IMR-90 (cell line): Measurements from ENCODE around the gene RRP15. TPM values are rescaled to one million over a fixed set of nuclear protein-coding genes. Genes with fewer than 3 reads are reported as not detected.

Experiments
- ATAC-seq: fragments of 200-7000 bp; cut with Tn5 transposase; 2 replicates; pipeline ENCODE4 v1.9.1; 2020; ENCODE audit warnings: low read depth, mild to moderate bottlenecking, moderate library complexity
- BruUV-seq: library from RNA; stranded (reverse); fragments of 400-500 nt; replicated peaks from 2 replicates; lab custom pipeline; 2021; lab: Mats Ljungman, UMichigan
- CTCF ChIA-PET: fragments of 300-600 bp; formaldehyde crosslinking; extraction: SDS; loops from one replicate; lab custom pipeline; 2021; ENCODE audit warnings: antibody characterized with exemption; lab: Yijun Ruan, JAX
- POLR2A ChIA-PET: fragments of 300-600 bp; sonication (Branson Sonifier 250); formaldehyde crosslinking; loops from one replicate; lab custom pipeline; 2022; ENCODE audit warnings: antibody characterized with exemption; ENCODE audit not compliant: unreplicated experiment; lab: Charles Lee
- DNase-seq: peaks from one replicate; pipeline ENCODE4 v3.0.0; 2013
- H2AFZ ChIP-seq: replicated peaks from 2 replicates; pipeline ENCODE3; 2013; ENCODE audit warnings: low read length, mild to moderate bottlenecking; ENCODE audit not compliant: poor library complexity
- H2AK5ac ChIP-seq: 2 replicates; pipeline ENCODE4 v1.6.1; 2013; ENCODE audit warnings: low read depth, low read length, inconsistent platforms
- H2AK9ac ChIP-seq: replicated peaks from 2 replicates; pipeline ENCODE3; 2013; ENCODE audit warnings: mild to moderate bottlenecking, low read depth, low read length, moderate library complexity; ENCODE audit not compliant: poor library complexity
- H2BK120ac ChIP-seq: 2 replicates; pipeline ENCODE4 v1.6.1; 2013; ENCODE audit warnings: low read depth, low read length, inconsistent platforms
- H2BK15ac ChIP-seq: 3 replicates; pipeline ENCODE4 v1.6.1; 2013; ENCODE audit warnings: low read depth, low read length, inconsistent platforms
- H2BK20ac ChIP-seq: 2 replicates; pipeline ENCODE4 v1.6.1; 2013; ENCODE audit warnings: low read depth, mild to moderate bottlenecking, inconsistent platforms, low read length, moderate library complexity
- H2BK5ac ChIP-seq: 2 replicates; pipeline ENCODE4 v1.6.1; 2013; ENCODE audit warnings: mild to moderate bottlenecking, low read depth, low read length, inconsistent platforms; ENCODE audit not compliant: poor library complexity, severe bottlenecking
- H3K14ac ChIP-seq: replicated peaks from 2 replicates; pipeline ENCODE4 v1.6.1; 2013; ENCODE audit warnings: low read depth, low read length, inconsistent platforms
- H3K18ac ChIP-seq: 2 replicates; pipeline ENCODE4 v1.6.1; 2013; ENCODE audit warnings: low read depth, low read length, control low read depth
- H3K23ac ChIP-seq: 2 replicates; pipeline ENCODE4 v1.6.1; 2013; ENCODE audit warnings: low read depth, low read length, inconsistent platforms
- H3K27ac ChIP-seq: 2 replicates; pipeline ENCODE4 v1.5.1; 2013; ENCODE audit warnings: mild to moderate bottlenecking, control low read depth, low read length; ENCODE audit not compliant: insufficient read depth
- H3K27me3 ChIP-seq: 2 replicates; pipeline ENCODE4 v1.6.1; 2013; ENCODE audit warnings: low read length; ENCODE audit not compliant: control insufficient read depth, insufficient read depth
- H3K36me3 ChIP-seq: 2 replicates; pipeline ENCODE4 v1.6.1; 2013; ENCODE audit warnings: low read length, mixed read lengths; ENCODE audit not compliant: control insufficient read depth, insufficient read depth
- H3K4ac ChIP-seq: 2 replicates; pipeline ENCODE4 v1.6.1; 2013; ENCODE audit warnings: low read depth, low read length, inconsistent platforms
- H3K4me1 ChIP-seq: 2 replicates; pipeline ENCODE4 v1.6.1; 2013; ENCODE audit warnings: low read length, mixed read lengths; ENCODE audit not compliant: control insufficient read depth, insufficient read depth
- H3K4me2 ChIP-seq: 2 replicates; pipeline ENCODE4 v1.6.1; 2013; ENCODE audit warnings: low read depth, mild to moderate bottlenecking, control low read depth, low read length, moderate library complexity
- H3K4me3 ChIP-seq: 2 replicates; pipeline ENCODE4 v1.5.1; 2013; ENCODE audit warnings: low read depth, mild to moderate bottlenecking, control low read depth, low read length, moderate library complexity; ENCODE audit not compliant: insufficient read depth
- H3K56ac ChIP-seq: 2 replicates; pipeline ENCODE4 v1.6.1; 2013; ENCODE audit warnings: low read length, inconsistent platforms; ENCODE audit not compliant: insufficient read depth; ENCODE audit errors: extremely low read depth
- H3K79me1 ChIP-seq, 2 experiments: 2 replicates each; pipeline ENCODE4 v1.6.1; 2013; ENCODE audit warnings: low read length in 2 of 2, inconsistent platforms in 1 of 2, low read depth in 1 of 2
- H3K9ac ChIP-seq: 2 replicates; pipeline ENCODE4 v1.6.1; 2013; ENCODE audit warnings: low read depth, low read length, control low read depth
- H3K9me1 ChIP-seq: 2 replicates; pipeline ENCODE4 v1.6.1; 2013; ENCODE audit warnings: low read length, inconsistent platforms; ENCODE audit not compliant: insufficient read depth
- H3K9me3 ChIP-seq: 2 replicates; pipeline ENCODE4 v1.6.1; 2013; ENCODE audit warnings: low read length; ENCODE audit not compliant: control insufficient read depth, insufficient read depth
- H4K20me1 ChIP-seq: 2 replicates; pipeline ENCODE4 v1.6.1; 2013; ENCODE audit warnings: low read length, inconsistent platforms; ENCODE audit not compliant: insufficient read depth
- H4K5ac ChIP-seq: 2 replicates; pipeline ENCODE4 v1.6.1; 2013; ENCODE audit warnings: mild to moderate bottlenecking, low read depth, low read length, control low read depth
- H4K8ac ChIP-seq, 2 experiments: 2 replicates each; pipeline ENCODE4 v1.6.1; 2013; ENCODE audit warnings: low read depth in 2 of 2, low read length in 2 of 2, control low read depth in 1 of 2, inconsistent platforms in 1 of 2
- H4K91ac ChIP-seq: 2 replicates; pipeline ENCODE4 v1.6.1; 2013; ENCODE audit warnings: low read depth, low read length, inconsistent platforms; ENCODE audit not compliant: insufficient read depth
- BHLHE40 ChIP-seq: fragments of 150-350 bp; IDR thresholded peaks from 2 replicates; pipeline ENCODE4 v1.6.1; 2016; ENCODE audit warnings: mild to moderate bottlenecking, low read depth, low read length
- CEBPB ChIP-seq: IDR thresholded peaks from 2 replicates; pipeline ENCODE4 v1.6.1; 2012; ENCODE audit warnings: low read depth, low read length, improper control_type of control experiment
- CHD1 ChIP-seq: IDR thresholded peaks from 2 replicates; pipeline ENCODE4 v1.6.1; 2012; ENCODE audit warnings: low read depth, low read length, improper control_type of control experiment
- CTCF ChIP-seq: conservative IDR thresholded peaks from 2 replicates; pipeline ENCODE4 v1.5.1; 2012; ENCODE audit warnings: mild to moderate bottlenecking, low read depth, low read length, improper control_type of control experiment
- ELK1 ChIP-seq: fragments of 150-350 bp; IDR thresholded peaks from 2 replicates; pipeline ENCODE4 v1.6.1; 2016; ENCODE audit warnings: low read depth, mild to moderate bottlenecking, low read length, moderate library complexity, borderline replicate concordance
- FOS ChIP-seq: fragments of 150-350 bp; IDR thresholded peaks from 2 replicates; pipeline ENCODE4 v1.6.1; 2016; ENCODE audit warnings: low read depth, low read length
- MAFK ChIP-seq: IDR thresholded peaks from 2 replicates; pipeline ENCODE4 v1.6.1; 2012; ENCODE audit warnings: low read depth, low read length, improper control_type of control experiment
- MAZ ChIP-seq: IDR thresholded peaks from 2 replicates; pipeline ENCODE4 v1.6.1; 2012; ENCODE audit warnings: low read depth, mild to moderate bottlenecking, low read length, improper control_type of control experiment, moderate library complexity, borderline replicate concordance
- MXI1 ChIP-seq: IDR thresholded peaks from 2 replicates; pipeline ENCODE4 v1.6.1; 2012; ENCODE audit warnings: low read depth, mild to moderate bottlenecking, low read length, moderate library complexity, borderline replicate concordance
- NFE2L2 ChIP-seq: fragments of 150-350 bp; IDR thresholded peaks from 2 replicates; pipeline ENCODE4 v1.6.1; 2016; ENCODE audit warnings: low read depth, mild to moderate bottlenecking, low read length
- POLR2A ChIP-seq: IDR thresholded peaks from 2 replicates; pipeline ENCODE4 v1.6.1; 2012; ENCODE audit warnings: mild to moderate bottlenecking, low read depth, low read length
- RAD21 ChIP-seq: IDR thresholded peaks from 2 replicates; pipeline ENCODE4 v1.6.1; 2012; ENCODE audit warnings: low read length, improper control_type of control experiment
- RCOR1 ChIP-seq: IDR thresholded peaks from 2 replicates; pipeline ENCODE4 v1.6.1; 2012; ENCODE audit warnings: mild to moderate bottlenecking, low read length, improper control_type of control experiment; ENCODE audit not compliant: insufficient replicate concordance
- RFX5 ChIP-seq: IDR thresholded peaks from 2 replicates; pipeline ENCODE4 v1.8.0; 2012; ENCODE audit warnings: low read depth, mild to moderate bottlenecking, low read length, moderate library complexity
- SMC3 ChIP-seq: fragments of 150-350 bp; IDR thresholded peaks from 2 replicates; pipeline ENCODE4 v1.6.1; 2016; ENCODE audit warnings: low read depth, mild to moderate bottlenecking, antibody characterized with exemption, low read length, moderate library complexity
- USF2 ChIP-seq: fragments of 150-350 bp; IDR thresholded peaks from 2 replicates; pipeline ENCODE4 v1.6.1; 2017; ENCODE audit warnings: mild to moderate bottlenecking, antibody characterized with exemption, low read length, low read depth
- WGBS, 2 experiments: methylation state at CpG; one replicate each; pipeline versions ENCODE4 v1.1.5 to v1.1.7; 2013; ENCODE audit warnings: missing lambda C conversion rate in 2 of 2; ENCODE audit not compliant: insufficient read length in 1 of 2; ENCODE audit errors: extremely low coverage in 2 of 2; 5-methylcytosine and 5-hydroxymethylcytosine counted together
- dilution Hi-C: fragments of 300-500 bp; cut with HindIII; formaldehyde crosslinking; loops from one replicate; pipeline ENCODE4 v1.14.3; 2018; ENCODE audit warnings: low sequenced_read_pairs; ENCODE audit not compliant: unreplicated experiment
- in situ Hi-C: fragments of 300-500 bp; cut with MboI; formaldehyde crosslinking; loops from 3 replicates; pipeline ENCODE4 v1.14.3; 2019; ENCODE audit warnings: low sequenced_read_pairs, inconsistent platforms, mixed read lengths
- intact Hi-C: fragments of 100-400 bp; cut with micrococcal nuclease; formaldehyde crosslinking; loops from 2 replicates; pipeline ENCODE4 v1.10.0; 2022
- polyA plus RNA-seq, 3 experiments: library from polyadenylated mRNA; depleted of rRNA; stranded (reverse); fragments of >200 nt; gene quantifications; 2 replicates each; pipeline ENCODE4 v1.2.3, GENCODE V29; 2012; ENCODE audit warnings: low replicate concordance in 1 of 3
- total RNA-seq: library from RNA; depleted of rRNA; stranded (reverse); fragments of >200 nt; gene quantifications from 2 replicates; pipeline ENCODE4 v1.2.3, GENCODE V29; 2012

The RRP15 gene
- total and polyA plus RNA-seq, 2 of the 4 experiments (the other 2 are of a cell fraction), result 3.1 to 4.1 TPM

- Histone ChIP-seq H4K8ac (no peak overlapping the region), H3K23ac (no peak overlapping the region), H4K91ac (no peak overlapping the region), H3K79me1 (peaks cover 33 to 37% of the 10 kb centered on the region in 2 experiments), H3K18ac (no peak overlapping the region), H2AK5ac (no peak overlapping the region), H2BK120ac (no peak overlapping the region), H3K4me3 (no peak overlapping the region), H3K36me3 (peaks cover 2% of the 10 kb centered on the region), H4K5ac (no peak overlapping the region), H2BK15ac (no peak overlapping the region), H4K20me1 (no peaks in the 10 kb centered on the region), H3K27me3 (no peaks in the 10 kb centered on the region), H3K14ac (no peak overlapping the region), H2BK20ac (no peak overlapping the region), H3K4me2 (no peak overlapping the region), H2AK9ac (no peak overlapping the region), H3K9me3 (no peaks in the 10 kb centered on the region), H3K9me1 (no peaks in the 10 kb centered on the region), H3K9ac (no peak overlapping the region), H3K27ac (no peak overlapping the region), H3K4me1 (peaks cover 1% of the 10 kb centered on the region; the same call in 1 of the 2 replicates), H2BK5ac (no peak overlapping the region), H3K4ac (no peak overlapping the region), H3K56ac (no peak overlapping the region), H2AFZ (no peak overlapping the region)
- no CpG with 5 or more reads among the region's 3 CpGs for WGBS, 2 experiments
- BruUV-seq, result no TSS peak
- DNase-seq (peak; percentile 54), ATAC-seq (no peak)
- dilution Hi-C loops, result no loop called here
- POLR2A ChIA-PET, result no interaction called here
- TF ChIP-seq CTCF (no peak), NFE2L2 (no peak), BHLHE40 (no peak), MXI1 (no peak), RAD21 (no peak), USF2 (no peak), MAFK (no peak), FOS (no peak), POLR2A (no peak), RFX5 (no peak), RCOR1 (no peak), SMC3 (no peak), CHD1 (no peak), CEBPB (no peak), ELK1 (no peak), MAZ (no peak)
- CTCF ChIA-PET, result no interaction called here
- intact Hi-C loops, result no loop called here
- in situ Hi-C loops, result no loop called here
These were observed 9.5 kb downstream of the RRP15 start for GRCh38 chr1:218294546-218294945.
